Testis (tissue), 3 donors: ENCODE results near the gene IGSF21. TPM values are rescaled to one million over a fixed set of nuclear protein-coding genes. Genes with fewer than 3 reads are reported as not detected.

Source experiments
- DNase-seq: peaks from one replicate; pipeline ENCODE4 v3.0.0-alpha.2; 2019
- H3K27ac ChIP-seq, 2 donors: fragments of 200-600 bp; sonication (generic); one replicate each; pipeline ENCODE4 v1.5.1; 2019
- H3K27me3 ChIP-seq: fragments of 200-600 bp; sonication (generic); one replicate; pipeline ENCODE4 v1.5.1; 2019
- H3K36me3 ChIP-seq: fragments of 200-600 bp; sonication (generic); one replicate; pipeline ENCODE4 v1.5.1; 2017; ENCODE audit warnings: low read depth; ENCODE audit errors: missing control alignments
- H3K4me1 ChIP-seq: fragments of 200-600 bp; sonication (generic); one replicate; pipeline ENCODE4 v1.5.1; 2019
- H3K4me3 ChIP-seq, 2 donors: fragments of 200-600 bp; sonication (generic); one replicate each; pipeline ENCODE4 v1.5.1; 2017 to 2019
- H3K9me3 ChIP-seq: fragments of 200-600 bp; sonication (generic); one replicate; pipeline ENCODE4 v1.5.1; 2017
- CTCF ChIP-seq, 3 experiments: fragments of 450-650 bp in 2 of 3; fragments of 200-600 bp in 1 of 3; sonication (generic) in 1 of 3; IDR thresholded peaks; one replicate each; pipeline ENCODE4 v1.5.1; 2016 to 2019; ENCODE audit warnings: antibody characterized with exemption in 3 of 3, mild to moderate bottlenecking in 2 of 3, moderate library complexity in 1 of 3
- POLR2A ChIP-seq: fragments of 450-650 bp; IDR thresholded peaks from one replicate; pipeline ENCODE4 v1.6.1; 2017; ENCODE audit warnings: antibody characterized with exemption, mild to moderate bottlenecking, moderate library complexity
- WGBS, 2 donors: methylation state at CpG; one replicate each; pipeline ENCODE4 v1.1.5; 2018; 5-methylcytosine and 5-hydroxymethylcytosine counted together
- intact Hi-C: fragments of 100-400 bp; cut with DNase I; formaldehyde crosslinking; loops from one replicate; pipeline ENCODE4 v1.15.1; 2023; ENCODE audit warnings: low total_unique reads
- polyA plus RNA-seq: library from polyadenylated mRNA; stranded (reverse); fragments of 350-450 nt; fragmentation: Illumina TruSeq; extraction: RNeasy Lipid Tissue Mini Kit (QIAGEN cat#74804); gene quantifications from one replicate; pipeline ENCODE4 v1.2.3, GENCODE V29; 2014; ENCODE audit warnings: low read depth, low replicate concordance; ENCODE audit not compliant: insufficient read depth
- total RNA-seq, 2 donors: library from RNA; depleted of rRNA; stranded (reverse); fragments of >200 nt; gene quantifications; one replicate each; pipeline ENCODE4 v1.2.3, GENCODE V29; 2016

The IGSF21 gene
- total and polyA plus RNA-seq, 3 donors from 2014 or later, result 1.7 to 4.2 (median 2.9) TPM

- H3K27me3 ChIP-seq, result no peaks in the 10 kb centered on the region
- no peak overlapping the region for H3K27ac ChIP-seq
- H3K4me1 ChIP-seq, result no peaks in the 10 kb centered on the region
- no peak for DNase-seq
- H3K9me3 ChIP-seq, result no peaks in the 10 kb centered on the region
- 57 to 94% methylated on average over 3 of the region's 3 CpGs for WGBS, 2 donors
- no peaks in the 10 kb centered on the region for H3K36me3 ChIP-seq
- intact Hi-C loops, result no loop called here
- no peak overlapping the region for H3K4me3 ChIP-seq
- TF ChIP-seq POLR2A (no peak), CTCF (IDR thresholded peaks at IDR 0.05) (no peak)
Measured at GRCh38 chr1:18404460-18404859, 296.9 kb downstream of the IGSF21 start.

GRCh38 chr1:18407166-18408045 is 299.8 kb downstream of the IGSF21 start:
- 77 to 90% methylated on average over 11 to 26 of the region's 26 CpGs for WGBS, 2 donors
- Histone ChIP-seq H3K36me3 (no peaks in the 10 kb centered on the region), H3K4me3 (no peak overlapping the region), H3K4me1 (no peaks in the 10 kb centered on the region), H3K27me3 (no peaks in the 10 kb centered on the region), H3K27ac (no peak overlapping the region), H3K9me3 (no peaks in the 10 kb centered on the region)
- TF ChIP-seq CTCF (IDR thresholded peaks at IDR 0.05), result no peak
- no peak for TF ChIP-seq POLR2A
- no peak for DNase-seq
- intact Hi-C loops, result no loop called here

- Histone ChIP-seq H3K36me3 (no peaks in the 10 kb centered on the region), H3K4me1 (no peaks in the 10 kb centered on the region), H3K4me3 (no peak overlapping the region), H3K27me3 (no peaks in the 10 kb centered on the region), H3K9me3 (no peaks in the 10 kb centered on the region), H3K27ac (no peak overlapping the region)
- TF ChIP-seq CTCF (IDR thresholded peaks at IDR 0.05), result no peak
- no peak for TF ChIP-seq POLR2A
- WGBS, 2 donors, result 77 to 82% methylated on average over 11 to 12 of the region's 12 CpGs
- DNase-seq, result no peak
- intact Hi-C loops, result no loop called here
Measured at GRCh38 chr1:18408656-18409370, 301.2 kb downstream of the IGSF21 start.

- DNase-seq, result no peak
- Histone ChIP-seq H3K9me3 (no peaks in the 10 kb centered on the region), H3K36me3 (no peaks in the 10 kb centered on the region), H3K27me3 (no peaks in the 10 kb centered on the region), H3K4me3 (no peak overlapping the region), H3K4me1 (no peaks in the 10 kb centered on the region), H3K27ac (no peak overlapping the region)
- TF ChIP-seq POLR2A, result no peak
- TF ChIP-seq CTCF (IDR thresholded peaks at IDR 0.05), result no peak
- WGBS, 2 donors, result 81 to 93% methylated on average over 8 of the region's 8 CpGs
- intact Hi-C loops, result no loop called here
Measured at GRCh38 chr1:18409609-18410237, 302.1 kb downstream of the IGSF21 start.
